Articular chondrocyte of knee joint (primary cell): Measurements from ENCODE around the gene TMX1. TPM values are rescaled to one million over a fixed set of nuclear protein-coding genes. Genes with fewer than 3 reads are reported as not detected.

Experiments
- small RNA-seq: library from RNA; depleted of rRNA; stranded (forward); fragments of <200 nt; gene quantifications from one replicate; pipeline ENCODE3, GENCODE V24; 2012
- total RNA-seq: library from RNA; depleted of rRNA; stranded (reverse); fragments of >200 nt; gene quantifications from 2 replicates; pipeline ENCODE4 v1.2.3, GENCODE V29; 2012

The TMX1 gene
- 78.3 and 82.6 TPM in 2 replicates for total RNA-seq

GRCh38 chr14:51239813-51240803, at the start of gene TMX1:
Gene TMX1, plus strand, starts transcription at chr14:51240247. Its CDS starts 46 bp downstream, at chr14:51240293.

Small RNA genes within 50 kb of the gene (small RNA-seq; reads per million reads assigned to genes)
- gene RF00019 (not detected), gene RF00156 (not detected)

Other genes starting within 250 kb of the TMX1 start
- 2.7 and 3.7 TPM in 2 replicates for gene TRIM9, start 145.1 kb upstream of the TMX1 start, total RNA-seq